Stimulated activated CD4-positive, alpha-beta T cell treated with anti-CD3 and anti-CD28 coated beads, Interleukin-4, amount 100 ng/mL, for 48 hours (primary cell): ENCODE data around the gene MYO1B.

Experiments
- DNase-seq, 2 donors: peaks; one replicate each; pipeline ENCODE4 v3.0.0-alpha.2; 2020; ENCODE audit warnings: low read depth in 2 of 2

The MYO1B gene

DNA sequence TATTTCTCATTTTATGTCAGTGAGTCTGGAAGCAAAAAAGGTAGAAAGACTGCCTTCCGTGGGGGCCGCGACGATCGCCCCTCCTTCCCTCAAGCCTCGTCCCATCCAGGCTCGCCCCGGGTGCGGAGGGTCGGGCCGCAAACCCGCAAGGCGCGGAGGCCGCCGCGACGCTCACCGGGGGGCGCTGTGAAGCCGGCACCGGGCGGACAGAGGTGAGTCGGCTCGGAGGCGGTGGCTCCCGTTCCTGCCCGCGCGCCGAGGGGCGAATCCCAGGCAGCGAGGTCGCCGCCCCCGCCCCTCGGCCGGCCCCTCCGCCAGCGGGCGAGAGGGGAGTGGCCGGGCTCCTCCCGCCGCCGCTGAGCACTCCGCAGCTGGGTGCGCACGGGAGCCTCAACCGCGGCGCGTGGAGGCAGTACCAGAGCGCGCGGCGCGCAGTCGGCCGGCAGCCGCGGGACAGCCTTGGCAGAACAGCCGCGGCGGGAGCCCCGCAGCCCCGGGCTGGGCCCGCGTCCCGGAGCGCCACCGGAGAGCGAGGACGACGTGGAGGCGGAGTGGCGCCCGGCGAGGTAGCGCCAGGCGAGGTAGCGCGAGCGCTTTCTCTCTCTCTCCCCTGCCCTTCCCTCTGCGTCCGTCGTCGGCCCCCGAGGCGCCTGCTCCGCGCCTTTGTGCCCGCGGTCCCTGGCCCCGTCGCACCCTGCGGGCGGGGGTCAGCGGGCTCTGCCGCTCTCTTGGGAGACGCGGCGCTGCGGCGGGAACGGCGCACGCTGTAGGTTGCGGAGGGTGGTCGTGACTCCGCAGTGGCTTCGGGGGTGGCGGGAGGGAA, at the start of gene MYO1B:
MYO1B (plus strand) TSS at position 359 of the 823 bp plus-strand sequence. CDS start 31,492 bp downstream, outside the sequence.
- peak; percentile 40 to 51 for DNase-seq

DNA sequence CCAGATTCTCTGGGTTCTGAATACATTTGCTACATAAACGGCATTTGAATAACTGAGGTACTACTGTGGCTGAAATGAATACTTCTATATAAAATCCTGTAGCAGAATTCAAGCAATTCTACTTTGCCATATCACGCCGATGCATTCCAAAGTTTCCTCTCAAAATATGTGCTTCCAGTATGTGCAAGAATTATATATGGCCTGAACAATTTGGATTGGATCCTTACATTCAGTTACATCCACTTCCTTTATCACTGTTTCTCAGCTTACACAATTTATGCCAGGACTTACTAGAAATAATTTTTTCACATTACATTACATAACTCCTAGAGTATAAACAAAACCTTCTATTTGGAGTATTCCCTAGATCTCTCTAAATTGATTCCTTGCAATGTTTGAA, 48.1 kb upstream of the MYO1B start:
- DNase-seq = no peak

GRCh38 chr2:191198271-191198670, 46.9 kb upstream of the MYO1B start:
- DNase-seq = no peak

- DNase-seq = no peak
Observed at GRCh38 chr2:191199929-191200512, 45.2 kb upstream of the MYO1B start.

GRCh38 chr2:191200910-191201309, 44.3 kb upstream of the MYO1B start:
- no peak for DNase-seq

DNA sequence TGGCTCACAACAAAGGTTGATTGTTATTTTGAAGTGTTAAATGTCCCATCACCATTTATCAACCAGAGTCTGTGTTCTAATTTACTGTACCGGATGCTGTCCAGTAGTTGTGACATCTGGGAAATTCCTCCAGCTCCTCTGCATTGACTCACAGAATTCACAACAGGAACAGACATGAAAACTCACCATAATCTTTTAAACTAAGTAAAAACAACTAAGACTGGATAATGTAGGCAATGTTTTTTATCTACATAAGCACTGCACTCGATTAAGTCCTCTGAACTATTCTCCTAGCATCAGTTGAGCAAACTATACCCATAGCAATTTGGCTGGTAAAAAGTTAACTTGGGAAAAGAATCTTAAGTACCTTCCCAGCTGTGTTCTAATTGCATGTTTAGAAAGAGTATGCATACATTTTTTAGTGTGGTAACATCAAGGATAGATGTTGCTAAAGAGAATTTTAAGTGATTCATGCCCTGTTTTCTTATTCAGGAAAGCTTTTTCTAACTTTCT, 42.9 kb upstream of the MYO1B start:
- DNase-seq = no peak

GRCh38 chr2:191202881-191203397, 42.3 kb upstream of the MYO1B start:
- DNase-seq = no peak

DNA sequence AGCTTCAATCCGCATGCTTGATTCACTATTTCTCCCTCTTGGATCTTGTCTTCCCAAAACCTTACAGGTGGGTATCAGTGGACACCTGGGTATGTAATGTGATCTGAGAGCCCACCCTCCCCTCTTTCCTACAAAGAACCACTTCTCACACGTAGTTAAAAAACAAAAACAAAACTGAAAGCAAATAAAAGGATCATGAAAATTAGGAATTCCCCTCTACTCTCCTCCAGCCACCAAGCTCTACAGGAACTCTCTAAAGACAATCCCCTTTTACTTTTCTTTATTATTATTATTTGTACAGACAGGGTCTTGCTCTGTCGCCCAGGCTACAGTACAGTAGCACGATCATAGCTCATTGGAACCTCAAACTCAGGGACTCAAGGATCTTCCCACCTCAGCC, 40.8 kb upstream of the MYO1B start:
- DNase-seq = no peak

GRCh38 chr2:191206613-191207471, 38.4 kb upstream of the MYO1B start:
- DNase-seq = no peak

GRCh38 chr2:191209340-191209739, 35.9 kb upstream of the MYO1B start:
- DNase-seq = no peak

DNA sequence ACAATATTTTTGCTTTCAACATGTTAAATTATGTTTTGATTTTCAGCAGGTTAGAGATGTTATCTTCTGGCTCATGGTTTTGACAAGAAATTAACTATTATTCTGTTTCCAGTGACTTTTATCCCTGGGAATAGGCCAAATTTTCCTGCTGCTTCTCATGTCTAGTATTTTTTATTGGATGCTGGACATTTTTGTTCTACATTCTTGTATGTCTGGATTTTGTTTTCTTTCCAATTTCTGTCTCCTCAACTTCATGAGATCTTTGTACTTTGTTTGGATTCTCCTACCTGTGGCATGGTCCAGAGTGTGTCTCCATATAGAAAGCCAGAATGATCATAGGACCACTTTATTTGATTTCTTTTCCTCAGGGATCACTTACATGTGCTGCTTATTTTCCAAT, 33.1 kb upstream of the MYO1B start:
- DNase-seq = no peak

DNA sequence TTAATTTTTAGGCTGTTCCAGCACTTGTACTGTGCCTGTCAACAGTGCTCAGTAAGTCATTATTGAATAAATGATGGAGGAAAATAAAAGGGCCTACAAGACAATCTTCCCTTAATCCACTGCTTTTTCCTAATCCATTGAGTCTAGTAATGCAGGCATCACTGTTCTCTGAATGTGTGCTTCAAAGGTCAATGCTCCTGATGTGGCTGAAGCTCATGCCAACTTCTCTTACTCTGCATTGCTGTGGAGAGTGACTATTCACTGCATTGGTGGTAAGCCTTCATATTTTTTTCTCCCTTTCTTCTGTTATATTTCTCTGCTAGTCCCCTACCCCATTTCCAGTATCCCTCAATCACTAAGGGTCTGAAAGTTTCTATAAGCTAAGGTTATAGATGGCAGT, 31.9 kb upstream of the MYO1B start:
- no peak for DNase-seq

GRCh38 chr2:191215230-191215629, 30.0 kb upstream of the MYO1B start:
- no peak for DNase-seq

DNA sequence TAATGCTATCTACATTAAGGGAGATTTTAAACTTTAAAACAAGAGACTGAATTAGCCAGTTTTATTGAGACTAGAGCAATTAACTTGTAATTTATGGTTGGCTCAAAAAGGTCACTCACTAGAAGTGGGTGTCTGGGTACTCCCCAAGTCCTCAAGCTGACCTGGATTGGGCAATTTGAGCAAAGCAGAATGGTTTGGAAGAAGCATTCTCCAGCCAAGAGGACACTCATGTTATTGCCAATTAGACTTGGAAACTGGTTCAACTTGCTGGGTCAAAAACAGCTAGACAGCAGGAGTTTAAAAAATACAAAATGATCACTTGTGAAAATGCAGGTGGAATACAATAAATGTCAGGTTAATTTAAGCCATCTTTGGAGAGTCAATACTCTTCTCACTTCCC, 29.5 kb upstream of the MYO1B start:
- no peak for DNase-seq

GRCh38 chr2:191217580-191217979, 27.6 kb upstream of the MYO1B start:
- DNase-seq = no peak

DNA sequence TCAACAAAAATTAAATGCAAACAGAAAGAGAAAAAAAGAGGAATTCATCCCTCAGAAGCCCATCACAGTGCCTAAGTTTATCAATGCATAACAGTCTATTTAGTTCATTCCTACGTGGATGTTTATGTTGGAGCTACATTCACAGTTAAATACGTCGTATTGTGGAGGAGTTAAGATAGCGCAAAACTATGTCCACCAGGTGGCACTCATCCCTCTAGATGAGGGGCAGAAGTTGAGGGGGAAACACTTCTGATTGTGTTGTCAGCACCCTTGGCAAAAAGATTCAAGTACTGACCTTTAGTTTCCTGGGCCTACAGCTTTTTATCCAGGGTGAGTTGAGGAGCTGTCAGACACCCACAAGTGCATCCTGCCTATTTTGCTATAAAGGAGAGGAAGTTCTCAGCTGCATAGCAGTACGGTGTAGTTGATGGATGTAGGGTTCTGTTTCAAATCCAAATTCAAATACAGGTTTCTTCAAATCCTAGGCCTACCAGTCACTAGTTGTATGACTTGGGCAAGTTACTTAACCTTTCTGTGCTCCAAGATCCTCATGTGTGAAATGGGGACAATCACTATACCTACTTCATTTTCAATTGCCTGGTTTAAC, 26.8 kb upstream of the MYO1B start:
- DNase-seq = peak; percentile 32 to 39

DNA sequence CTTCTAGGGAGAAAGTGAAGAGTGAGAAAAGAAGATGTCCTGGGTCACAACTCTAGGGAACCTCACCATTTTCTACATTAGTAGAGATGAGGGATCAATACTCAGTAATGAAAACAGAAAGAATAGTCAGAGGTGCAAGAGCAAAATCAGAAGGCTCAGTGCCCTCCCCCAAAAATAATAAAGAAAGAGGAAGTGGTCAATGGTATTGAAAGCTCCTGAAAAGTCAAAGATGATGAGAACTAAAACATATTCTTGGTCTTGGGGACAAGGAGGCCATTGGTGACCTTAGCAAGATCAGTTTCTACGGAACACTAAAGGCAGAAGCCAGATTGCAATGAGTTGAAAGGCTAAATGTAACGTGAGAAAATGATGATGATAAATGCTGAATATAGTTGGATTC, 24.5 kb upstream of the MYO1B start:
- DNase-seq = no peak

GRCh38 chr2:191221666-191222065, 23.5 kb upstream of the MYO1B start:
- no peak for DNase-seq

DNA sequence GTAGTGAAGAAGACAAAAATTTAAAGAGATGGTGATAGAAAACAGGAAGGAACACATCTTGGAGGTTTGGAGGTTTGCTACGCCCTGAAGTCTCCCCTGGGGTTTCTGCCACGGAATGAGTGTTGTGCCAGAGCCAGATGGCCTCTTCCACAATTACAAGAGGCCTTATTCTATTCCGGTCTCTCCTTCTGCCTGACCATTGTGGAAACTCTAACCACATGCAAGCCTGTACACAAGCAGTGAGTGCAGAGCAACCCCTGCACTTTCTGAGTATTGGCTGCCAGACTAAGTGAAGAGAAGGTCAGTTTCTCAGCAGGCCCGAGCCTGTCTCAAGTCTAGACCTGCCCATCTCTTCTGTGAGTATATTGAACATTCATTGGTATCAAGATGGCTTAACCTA, 22.7 kb upstream of the MYO1B start:
- no peak for DNase-seq

- DNase-seq = no peak
Observed at GRCh38 chr2:191222952-191223351, 22.3 kb upstream of the MYO1B start.

DNA sequence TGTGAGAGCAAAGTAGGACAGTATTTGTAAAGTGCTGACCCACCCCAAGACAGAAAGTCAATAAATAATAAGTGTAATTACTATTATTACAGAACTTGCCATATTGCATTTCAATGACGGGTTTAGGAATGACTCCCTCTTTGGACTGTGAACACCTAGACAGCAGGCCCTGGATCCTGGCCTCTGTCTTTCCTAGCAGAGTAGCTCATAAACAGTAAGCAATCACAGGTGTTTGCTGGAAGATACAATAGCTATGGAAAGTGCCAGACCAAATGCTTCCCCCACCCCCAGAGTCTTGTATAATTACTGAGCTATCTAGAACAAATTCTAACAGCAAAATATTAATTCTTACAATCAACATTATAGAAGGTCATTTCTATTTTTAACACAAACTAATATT, 20.1 kb upstream of the MYO1B start:
- DNase-seq = no peak

DNA sequence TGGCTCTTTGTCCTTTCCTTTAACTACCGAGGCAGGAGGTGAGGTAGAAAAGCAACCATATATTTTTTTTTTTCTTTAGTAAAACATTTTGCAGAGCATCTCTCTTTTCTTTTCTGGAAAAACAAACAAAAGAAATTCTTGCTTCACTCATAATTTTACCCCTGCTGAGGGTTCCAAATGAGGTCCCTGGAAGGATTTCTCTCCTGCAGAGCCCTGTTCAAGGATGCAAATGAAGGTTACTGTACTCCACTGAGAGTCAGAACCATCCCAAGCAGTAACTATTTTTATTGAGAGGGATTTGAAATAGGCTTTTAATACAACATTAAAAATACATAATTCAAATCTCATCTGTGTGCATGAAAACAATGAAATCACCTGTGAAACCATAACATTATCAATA, 19.5 kb upstream of the MYO1B start:
- DNase-seq = no peak
